Measurements from ENCODE around the gene FSTL5.

DNA sequence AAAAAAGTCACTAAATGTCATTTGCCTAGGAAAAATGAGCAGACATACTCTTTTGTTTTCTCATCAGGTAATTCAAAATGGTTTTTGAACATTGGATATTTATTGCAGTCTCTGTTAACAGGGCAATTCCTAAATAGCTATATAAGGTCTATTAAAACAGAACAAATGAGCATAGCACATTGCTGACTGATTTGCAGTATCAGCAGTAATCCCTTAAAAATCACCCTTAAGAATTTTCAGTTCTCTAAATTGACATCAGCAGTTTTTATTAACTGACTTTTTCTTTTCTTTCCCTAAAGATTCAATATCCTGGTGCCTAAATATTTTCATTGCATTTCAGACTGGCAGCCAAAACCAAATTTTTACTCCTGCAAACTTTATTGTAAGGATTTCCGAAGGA lies 270.2 kb downstream of the FSTL5 start:
- TF ChIP-seq EZH2 (IDR thresholded peaks at IDR 0.05; ENCODE audit: insufficient read depth, poor library complexity, severe bottlenecking), result no peak
- TF ChIP-seq EZH2phosphoT487 (IDR thresholded peaks at IDR 0.05; ENCODE audit: insufficient read depth, low read depth), result no peak

Data from GM23248 (cell line).